ENCODE results near the gene CES2.

DNA sequence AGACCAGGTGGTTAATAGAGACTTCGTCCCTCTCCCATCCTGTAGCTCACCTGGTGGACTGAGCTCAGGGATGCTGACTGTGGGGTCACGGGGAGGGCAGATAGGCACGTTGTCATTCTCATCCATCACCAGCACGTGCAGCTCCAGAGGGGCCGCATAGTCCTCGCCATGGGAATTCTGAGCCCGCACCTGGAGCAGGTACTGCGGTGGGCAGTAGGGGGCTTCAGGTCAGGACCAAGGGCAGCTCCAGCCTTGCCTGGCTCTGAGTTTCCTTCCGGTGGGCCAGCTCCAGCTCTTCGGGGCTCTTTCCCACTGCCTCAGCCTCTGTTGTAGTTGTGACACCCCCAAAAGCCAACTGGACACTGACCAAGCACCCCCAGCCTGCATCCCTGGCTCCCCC lies 22.2 kb upstream of the CES2 start:
- TF ChIP-seq, protein P1, sequence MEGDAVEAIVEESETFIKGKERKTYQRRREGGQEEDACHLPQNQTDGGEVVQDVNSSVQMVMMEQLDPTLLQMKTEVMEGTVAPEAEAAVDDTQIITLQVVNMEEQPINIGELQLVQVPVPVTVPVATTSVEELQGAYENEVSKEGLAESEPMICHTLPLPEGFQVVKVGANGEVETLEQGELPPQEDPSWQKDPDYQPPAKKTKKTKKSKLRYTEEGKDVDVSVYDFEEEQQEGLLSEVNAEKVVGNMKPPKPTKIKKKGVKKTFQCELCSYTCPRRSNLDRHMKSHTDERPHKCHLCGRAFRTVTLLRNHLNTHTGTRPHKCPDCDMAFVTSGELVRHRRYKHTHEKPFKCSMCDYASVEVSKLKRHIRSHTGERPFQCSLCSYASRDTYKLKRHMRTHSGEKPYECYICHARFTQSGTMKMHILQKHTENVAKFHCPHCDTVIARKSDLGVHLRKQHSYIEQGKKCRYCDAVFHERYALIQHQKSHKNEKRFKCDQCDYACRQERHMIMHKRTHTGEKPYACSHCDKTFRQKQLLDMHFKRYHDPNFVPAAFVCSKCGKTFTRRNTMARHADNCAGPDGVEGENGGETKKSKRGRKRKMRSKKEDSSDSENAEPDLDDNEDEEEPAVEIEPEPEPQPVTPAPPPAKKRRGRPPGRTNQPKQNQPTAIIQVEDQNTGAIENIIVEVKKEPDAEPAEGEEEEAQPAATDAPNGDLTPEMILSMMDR (IDR thresholded peaks at IDR 0.05) = no peak
- TF ChIP-seq POLR2A (IDR thresholded peaks at IDR 0.05) (no peak), POLR2AphosphoS5 (IDR thresholded peaks at IDR 0.05) (no peak), EP300 (IDR thresholded peaks at IDR 0.05) (no peak)

All from sigmoid colon (tissue), 4 donors.